Measurements from ENCODE around the gene MATK. TPM values are rescaled to one million over a fixed set of nuclear protein-coding genes. Genes with fewer than 3 reads are reported as not detected.

The MATK gene
- total RNA-seq, 1 experiment from 2014 or later, result 3.9 TPM

Other genes with a start within 250 kb of the MATK start
- not detected in 2 replicates for gene TEKTIP1, start 247.2 kb downstream of the MATK start, total RNA-seq (2014; rRNA removed; shearing (Covaris generic); ENCODE audit: low replicate concordance)
- 17.6 and 26.4 TPM in 2 replicates for gene MFSD12, start 228.8 kb downstream of the MATK start, total RNA-seq (2014; rRNA removed; shearing (Covaris generic); ENCODE audit: low replicate concordance)
- 42.5 and 43.5 TPM in 2 replicates for gene HMG20B, start 213.4 kb downstream of the MATK start, total RNA-seq (2014; rRNA removed; shearing (Covaris generic); ENCODE audit: low replicate concordance)
- gene GIPC3, start 200.9 kb downstream of the MATK start, total RNA-seq (2014; rRNA removed; shearing (Covaris generic); ENCODE audit: low replicate concordance), result not detected in 2 replicates
- 1.9 and 2.1 TPM in 2 replicates for gene TBXA2R, start 179.5 kb downstream of the MATK start, total RNA-seq (2014; rRNA removed; shearing (Covaris generic); ENCODE audit: low replicate concordance)
- 13.1 and 25.3 TPM in 2 replicates for gene CACTIN, start 159.6 kb downstream of the MATK start, total RNA-seq (2014; rRNA removed; shearing (Covaris generic); ENCODE audit: low replicate concordance)
- 2.8 and 5.6 TPM in 2 replicates for gene PIP5K1C, start 85.9 kb downstream of the MATK start, total RNA-seq (2014; rRNA removed; shearing (Covaris generic); ENCODE audit: low replicate concordance)
- gene TJP3, start 78.0 kb downstream of the MATK start, total RNA-seq (2014; rRNA removed; shearing (Covaris generic); ENCODE audit: low replicate concordance), result not detected in 2 replicates
- 1.4 and 10.1 TPM in 2 replicates for gene APBA3, start 24.7 kb downstream of the MATK start, total RNA-seq (2014; rRNA removed; shearing (Covaris generic); ENCODE audit: low replicate concordance)
- 47.0 and 55.4 TPM in 2 replicates for gene MRPL54, start 23.7 kb downstream of the MATK start, total RNA-seq (2014; rRNA removed; shearing (Covaris generic); ENCODE audit: low replicate concordance)
- gene RAX2, start 14.2 kb downstream of the MATK start, total RNA-seq (2014; rRNA removed; shearing (Covaris generic); ENCODE audit: low replicate concordance), result not detected in 2 replicates
- gene ZFR2, start 82.7 kb upstream of the MATK start, total RNA-seq (2014; rRNA removed; shearing (Covaris generic); ENCODE audit: low replicate concordance), result not detected in 2 replicates
- not detected in 2 replicates for gene ATCAY, start 94.3 kb upstream of the MATK start, total RNA-seq (2014; rRNA removed; shearing (Covaris generic); ENCODE audit: low replicate concordance)
- gene NMRK2, start 146.7 kb upstream of the MATK start, total RNA-seq (2014; rRNA removed; shearing (Covaris generic); ENCODE audit: low replicate concordance), result not detected in 2 replicates
- gene DAPK3, start 184.7 kb upstream of the MATK start, total RNA-seq (2014; rRNA removed; shearing (Covaris generic); ENCODE audit: low replicate concordance), result 123 and 126 TPM in 2 replicates
- 1,092 and 1,573 TPM in 2 replicates for gene EEF2, start 199.1 kb upstream of the MATK start, total RNA-seq (2014; rRNA removed; shearing (Covaris generic); ENCODE audit: low replicate concordance)
- 7.4 and 10.4 TPM in 2 replicates for gene PIAS4, start 221.4 kb upstream of the MATK start, total RNA-seq (2014; rRNA removed; shearing (Covaris generic); ENCODE audit: low replicate concordance)

Measured in MG63 (cell line).